Measurements from ENCODE around the gene SLC26A2. TPM values are rescaled to one million over a fixed set of nuclear protein-coding genes. Genes with fewer than 3 reads are reported as not detected.
A peak's percentile ranks its signal among the peaks of the same experiment; 100 is the strongest.

The SLC26A2 gene
- total and polyA plus RNA-seq, 10 of the 15 experiments (the other 5 are each of a cell fraction or from before 2014, with no cell fraction given) = 1.7 to 6.4 (median 4.2) TPM

DNA sequence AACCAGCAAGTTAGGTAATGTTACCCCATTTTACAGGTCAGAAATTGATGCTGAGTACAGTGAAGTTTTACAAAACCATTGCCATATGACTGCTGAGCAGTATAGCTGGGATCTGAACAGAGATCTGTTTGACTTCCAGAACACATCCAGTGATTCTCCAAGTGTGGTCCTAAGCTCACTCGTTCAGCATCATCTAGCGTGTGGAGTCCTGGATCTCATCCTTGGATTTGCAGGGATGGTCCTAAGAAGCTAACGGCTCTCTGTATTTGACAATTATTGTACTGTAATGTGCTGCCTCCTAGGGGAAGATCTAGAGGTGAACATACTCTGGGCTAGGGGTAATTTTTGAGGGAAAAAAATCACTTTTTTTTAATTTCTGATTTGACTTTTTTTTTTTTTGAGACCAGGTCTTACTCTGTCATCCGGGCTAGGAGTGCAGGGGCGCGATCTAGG is 1.4 kb downstream of the SLC26A2 start (continued):
- TF ChIP-seq, protein P1, sequence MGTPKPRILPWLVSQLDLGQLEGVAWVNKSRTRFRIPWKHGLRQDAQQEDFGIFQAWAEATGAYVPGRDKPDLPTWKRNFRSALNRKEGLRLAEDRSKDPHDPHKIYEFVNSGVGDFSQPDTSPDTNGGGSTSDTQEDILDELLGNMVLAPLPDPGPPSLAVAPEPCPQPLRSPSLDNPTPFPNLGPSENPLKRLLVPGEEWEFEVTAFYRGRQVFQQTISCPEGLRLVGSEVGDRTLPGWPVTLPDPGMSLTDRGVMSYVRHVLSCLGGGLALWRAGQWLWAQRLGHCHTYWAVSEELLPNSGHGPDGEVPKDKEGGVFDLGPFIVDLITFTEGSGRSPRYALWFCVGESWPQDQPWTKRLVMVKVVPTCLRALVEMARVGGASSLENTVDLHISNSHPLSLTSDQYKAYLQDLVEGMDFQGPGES (IDR thresholded peaks at IDR 0.05) = no peak
- no peak for TF ChIP-seq BMI1 (IDR thresholded peaks at IDR 0.05; ENCODE audit: borderline replicate concordance)
- TF ChIP-seq CREB1 (IDR thresholded peaks at IDR 0.05; ENCODE audit: low read depth) = no peak
- TF ChIP-seq, protein P2, sequence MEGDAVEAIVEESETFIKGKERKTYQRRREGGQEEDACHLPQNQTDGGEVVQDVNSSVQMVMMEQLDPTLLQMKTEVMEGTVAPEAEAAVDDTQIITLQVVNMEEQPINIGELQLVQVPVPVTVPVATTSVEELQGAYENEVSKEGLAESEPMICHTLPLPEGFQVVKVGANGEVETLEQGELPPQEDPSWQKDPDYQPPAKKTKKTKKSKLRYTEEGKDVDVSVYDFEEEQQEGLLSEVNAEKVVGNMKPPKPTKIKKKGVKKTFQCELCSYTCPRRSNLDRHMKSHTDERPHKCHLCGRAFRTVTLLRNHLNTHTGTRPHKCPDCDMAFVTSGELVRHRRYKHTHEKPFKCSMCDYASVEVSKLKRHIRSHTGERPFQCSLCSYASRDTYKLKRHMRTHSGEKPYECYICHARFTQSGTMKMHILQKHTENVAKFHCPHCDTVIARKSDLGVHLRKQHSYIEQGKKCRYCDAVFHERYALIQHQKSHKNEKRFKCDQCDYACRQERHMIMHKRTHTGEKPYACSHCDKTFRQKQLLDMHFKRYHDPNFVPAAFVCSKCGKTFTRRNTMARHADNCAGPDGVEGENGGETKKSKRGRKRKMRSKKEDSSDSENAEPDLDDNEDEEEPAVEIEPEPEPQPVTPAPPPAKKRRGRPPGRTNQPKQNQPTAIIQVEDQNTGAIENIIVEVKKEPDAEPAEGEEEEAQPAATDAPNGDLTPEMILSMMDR (IDR thresholded peaks at IDR 0.05 in 2 of 3, conservative IDR thresholded peaks at IDR 0.05 in 1 of 3; ENCODE audit: control insufficient read depth in 2 of 3, extremely low read depth in 1 of 3, insufficient read depth in 1 of 3, low read depth in 3 of 3, low read length in 3 of 3) = peak; percentile 26 to 46 (median 28); a peak in 4 of 6 replicates
- TF ChIP-seq, protein P3, sequence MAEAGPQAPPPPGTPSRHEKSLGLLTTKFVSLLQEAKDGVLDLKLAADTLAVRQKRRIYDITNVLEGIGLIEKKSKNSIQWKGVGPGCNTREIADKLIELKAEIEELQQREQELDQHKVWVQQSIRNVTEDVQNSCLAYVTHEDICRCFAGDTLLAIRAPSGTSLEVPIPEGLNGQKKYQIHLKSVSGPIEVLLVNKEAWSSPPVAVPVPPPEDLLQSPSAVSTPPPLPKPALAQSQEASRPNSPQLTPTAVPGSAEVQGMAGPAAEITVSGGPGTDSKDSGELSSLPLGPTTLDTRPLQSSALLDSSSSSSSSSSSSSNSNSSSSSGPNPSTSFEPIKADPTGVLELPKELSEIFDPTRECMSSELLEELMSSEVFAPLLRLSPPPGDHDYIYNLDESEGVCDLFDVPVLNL (IDR thresholded peaks at IDR 0.05; ENCODE audit: low read depth, low read length) = no peak
- TF ChIP-seq MYB (IDR thresholded peaks at IDR 0.05; ENCODE audit: borderline replicate concordance, low read depth, low read length) = no peak
- TF ChIP-seq KAT2A (conservative IDR thresholded peaks at IDR 0.05; ENCODE audit: control insufficient read depth, low read depth, low read length) = no peak
- no peak for TF ChIP-seq ZNF217 (IDR thresholded peaks at IDR 0.05)
- TF ChIP-seq BCLAF1 (IDR thresholded peaks at IDR 0.05) = no peak
